HG03139 (cell line): ENCODE data around the gene BMF.
"Not testable (repeated sequence)": the region's sequence is repeated elsewhere in the genome, so short reads cannot be mapped to it uniquely, and the experiment has no call there.

Experiments used
- ATAC-seq: cut with Tn5 transposase; IDR thresholded peaks from one replicate; pipeline ENCODE4 v1.9.1; 2021; ENCODE audit not compliant: unreplicated experiment

The BMF gene, protein sequence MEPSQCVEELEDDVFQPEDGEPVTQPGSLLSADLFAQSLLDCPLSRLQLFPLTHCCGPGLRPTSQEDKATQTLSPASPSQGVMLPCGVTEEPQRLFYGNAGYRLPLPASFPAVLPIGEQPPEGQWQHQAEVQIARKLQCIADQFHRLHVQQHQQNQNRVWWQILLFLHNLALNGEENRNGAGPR

DNA sequence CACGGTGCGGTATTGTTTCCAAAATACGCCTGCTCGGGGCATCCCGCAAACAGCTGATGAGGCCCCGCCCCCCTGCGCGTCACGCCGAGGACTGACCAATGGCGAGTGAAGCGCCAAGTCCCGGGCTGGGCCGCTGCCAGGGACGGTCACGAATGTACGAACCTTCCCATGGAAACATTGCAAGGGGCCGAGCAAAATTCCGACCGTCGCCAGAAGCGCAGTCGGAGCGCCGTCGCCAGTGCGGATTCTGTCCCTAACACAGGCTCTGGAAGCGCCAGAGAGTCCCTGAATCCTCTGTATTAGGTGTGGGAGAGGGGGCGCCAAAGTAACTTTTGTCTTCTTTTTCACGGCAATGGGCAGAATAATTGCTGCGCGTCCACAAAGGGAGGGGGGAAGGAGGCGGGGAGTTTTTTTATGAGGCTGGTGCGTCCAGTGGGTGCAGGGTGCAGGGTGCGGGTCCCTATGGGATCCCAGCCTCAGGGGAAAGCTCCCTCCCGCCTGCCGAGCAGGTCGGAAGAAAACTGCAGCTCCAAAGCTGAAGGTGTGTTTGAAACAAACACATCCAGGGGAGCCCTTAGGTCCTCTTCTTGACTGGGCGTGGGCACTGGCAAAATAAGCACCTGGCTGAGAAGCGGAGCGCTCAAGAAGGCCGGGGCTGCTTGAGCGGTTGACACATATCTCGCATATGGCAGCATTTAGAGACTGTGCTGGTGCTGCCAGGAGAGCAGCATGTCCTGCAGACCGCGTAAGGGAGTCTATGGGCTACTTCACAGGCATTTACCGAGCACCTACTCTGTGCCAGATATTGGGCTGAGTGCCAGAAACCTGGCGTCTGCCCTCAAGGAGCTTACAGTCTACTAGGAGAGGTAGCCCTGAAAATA lies at the start of gene BMF:
BMF (minus strand) TSS at position 25 of the 881 bp plus-strand sequence. CDS start 2,793 bp downstream, outside the sequence.
- peak; percentile 50 for ATAC-seq

DNA sequence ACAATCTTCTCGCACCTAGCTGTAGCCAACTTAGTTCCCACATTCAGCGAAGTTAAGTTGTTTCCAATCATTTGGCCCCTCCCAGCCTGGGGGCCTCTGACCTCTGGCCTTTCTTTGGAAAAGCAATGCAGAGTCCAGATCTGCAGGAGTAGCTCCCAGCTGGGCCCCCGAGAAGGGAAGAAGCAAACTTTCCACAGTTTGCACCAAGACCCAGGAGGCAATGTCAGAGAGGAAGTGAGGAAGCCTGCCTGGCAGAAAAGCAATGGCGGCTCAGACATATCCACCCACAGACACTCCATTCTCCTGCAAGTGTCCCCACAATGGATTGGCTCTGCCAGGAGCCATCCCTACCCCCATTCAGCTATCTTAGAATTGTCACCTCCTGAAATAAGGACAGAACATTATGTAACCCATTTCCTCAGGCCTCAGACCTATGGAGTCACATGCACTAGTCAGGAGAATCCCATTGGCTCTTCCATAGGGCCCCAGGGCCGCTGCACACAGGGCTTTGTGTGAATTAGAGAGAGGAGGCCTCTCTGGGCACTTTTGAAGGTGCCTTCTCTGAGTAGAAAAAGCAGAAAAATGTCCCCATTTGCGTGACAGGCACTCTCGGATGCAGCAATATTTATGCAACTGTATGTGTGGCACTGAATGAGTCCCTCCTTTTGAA lies 49.2 kb upstream of the BMF start:
- no peak for ATAC-seq

DNA sequence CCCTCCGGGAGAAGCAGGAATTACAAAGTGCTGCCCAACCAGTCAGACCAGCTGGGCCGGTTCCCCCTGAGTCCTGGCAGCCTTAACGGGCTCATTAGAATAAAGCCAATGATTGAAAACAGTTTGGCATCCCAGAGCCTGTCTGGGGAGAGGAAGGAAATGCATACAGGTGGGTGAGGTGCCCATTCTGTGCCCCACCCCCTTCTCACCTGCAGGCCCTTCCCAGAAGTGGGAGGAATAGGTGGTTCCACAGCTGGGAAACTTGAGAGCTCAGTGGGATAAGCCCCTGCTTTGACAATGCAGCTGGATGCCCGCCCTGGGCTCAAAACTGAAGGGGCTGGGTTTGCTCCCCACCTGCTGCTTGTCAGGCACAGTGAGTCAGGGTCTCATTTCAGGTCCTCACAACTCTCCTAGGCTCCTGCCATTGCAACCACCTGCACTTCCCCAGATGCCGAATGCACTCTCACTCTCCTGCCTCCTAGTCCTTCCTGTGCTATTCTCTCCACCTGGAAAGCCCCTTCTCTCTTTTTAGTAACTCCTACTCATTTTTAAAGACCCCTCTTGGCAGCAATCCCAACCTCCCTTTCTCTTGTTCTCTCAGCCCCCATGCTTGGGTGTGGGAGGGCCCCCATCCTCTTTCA lies 46.7 kb upstream of the BMF start:
- no peak for ATAC-seq

DNA sequence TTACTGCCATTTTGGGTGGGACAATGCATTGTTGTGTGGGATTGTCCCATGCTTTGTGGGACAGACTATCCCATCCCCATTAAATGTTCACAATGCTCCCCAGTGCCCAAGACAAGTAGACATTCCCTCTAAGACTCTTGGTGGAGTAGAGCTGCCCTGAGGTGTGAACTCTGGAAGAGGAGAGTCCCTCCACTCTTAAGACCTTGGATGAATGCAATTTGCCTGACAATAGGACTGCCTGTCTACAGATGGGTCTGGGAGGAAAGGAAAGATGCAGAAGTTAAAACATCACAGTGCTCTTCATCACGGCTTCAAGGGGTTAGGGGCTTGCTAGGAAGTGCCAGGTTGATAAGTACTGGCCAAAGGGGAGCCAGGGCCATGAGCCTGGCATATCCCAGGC lies 46.1 kb upstream of the BMF start:
- ATAC-seq = not testable (repeated sequence)

DNA sequence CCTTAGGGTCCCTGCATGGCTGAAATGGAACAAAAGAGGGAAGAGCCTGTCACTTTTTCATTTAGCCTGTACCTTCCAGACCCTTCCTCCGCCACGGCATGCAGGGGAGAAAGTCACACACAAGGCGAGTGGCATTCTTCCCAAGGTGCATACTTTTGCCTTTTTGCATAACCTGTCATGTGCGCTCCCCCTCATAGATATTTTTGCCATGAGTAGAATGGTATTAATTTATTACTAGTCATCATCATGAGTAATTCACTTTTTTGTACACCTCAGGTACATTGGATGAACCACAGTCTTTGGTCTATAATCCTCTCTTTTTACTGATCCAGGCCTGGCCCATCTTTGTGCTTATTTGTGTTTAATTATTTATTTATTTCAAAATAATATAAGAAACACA lies 43.3 kb upstream of the BMF start:
- ATAC-seq = no peak

DNA sequence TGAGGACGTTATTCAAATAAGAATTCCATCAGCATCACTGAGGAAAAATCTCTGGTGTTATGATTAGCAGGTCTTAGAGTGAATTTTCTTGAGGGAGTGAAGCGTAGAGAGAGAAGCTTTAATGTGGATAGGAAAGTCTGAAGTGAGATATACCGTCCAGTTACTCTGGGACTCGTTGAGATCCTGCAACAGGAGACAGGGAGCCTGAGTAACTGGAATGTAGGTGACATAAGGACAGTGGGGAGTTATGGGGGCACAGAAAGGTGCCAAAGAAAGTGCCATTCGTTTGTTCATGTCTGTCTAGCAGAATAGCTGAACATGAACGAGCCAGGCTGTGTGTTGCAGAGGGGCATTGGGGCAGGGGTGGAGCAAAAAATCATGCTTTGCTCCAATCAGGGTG lies 42.8 kb upstream of the BMF start:
- no peak for ATAC-seq

DNA sequence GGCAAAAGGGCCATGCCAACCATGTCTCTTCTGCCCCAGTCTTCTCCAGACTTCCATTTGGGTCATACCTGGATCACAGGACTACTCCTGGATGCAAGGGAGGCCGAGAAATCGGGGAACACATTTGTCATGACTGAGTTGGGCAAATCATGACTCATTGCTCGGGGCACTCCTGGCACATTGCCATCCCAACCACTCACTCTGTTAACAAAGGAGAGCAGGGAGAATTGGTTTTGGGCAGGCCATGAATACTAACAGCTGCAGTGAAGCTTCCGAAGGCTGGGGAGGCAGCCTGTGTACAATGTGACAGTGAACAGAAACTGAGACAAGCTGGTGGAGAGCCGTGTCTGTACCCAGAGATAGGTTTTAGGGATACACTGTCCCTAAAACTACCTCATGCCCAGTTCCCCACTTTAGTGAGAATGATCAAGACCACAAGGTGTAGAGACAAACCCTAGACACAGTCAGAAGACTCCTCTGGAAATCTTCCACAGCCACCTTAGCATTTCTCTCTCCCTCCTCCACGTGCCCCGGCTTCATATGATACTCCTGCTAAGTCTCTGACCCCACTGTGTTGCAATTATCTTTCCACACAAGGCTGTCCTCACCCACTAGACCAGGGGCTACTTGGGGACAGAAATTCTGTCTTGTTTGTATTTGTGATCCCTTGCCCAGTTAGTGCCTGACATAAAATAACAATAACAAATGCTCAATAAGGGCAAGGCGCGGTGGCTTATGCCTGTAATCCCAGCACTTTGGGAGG lies 41.7 kb upstream of the BMF start:
- no peak for ATAC-seq

DNA sequence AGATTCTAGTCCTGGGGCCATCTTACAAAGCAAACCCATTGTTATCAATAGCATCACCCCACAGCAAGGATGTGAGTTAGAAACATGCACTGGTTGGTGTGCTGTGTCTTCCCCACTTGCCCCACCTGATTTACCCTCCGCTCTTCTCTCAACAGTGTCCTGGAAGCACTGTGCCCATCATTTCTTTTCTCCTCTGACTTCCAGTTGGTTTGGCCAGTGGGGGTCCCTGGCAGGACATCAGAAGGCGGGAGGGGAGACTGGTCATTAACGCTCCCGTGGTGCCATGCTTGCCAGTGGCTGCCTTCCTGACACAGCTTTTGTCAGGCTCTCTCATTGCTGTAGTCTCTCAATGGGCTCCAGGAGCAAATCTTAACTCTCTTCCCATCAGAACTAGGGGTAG lies 40.7 kb upstream of the BMF start:
- ATAC-seq = no peak

DNA sequence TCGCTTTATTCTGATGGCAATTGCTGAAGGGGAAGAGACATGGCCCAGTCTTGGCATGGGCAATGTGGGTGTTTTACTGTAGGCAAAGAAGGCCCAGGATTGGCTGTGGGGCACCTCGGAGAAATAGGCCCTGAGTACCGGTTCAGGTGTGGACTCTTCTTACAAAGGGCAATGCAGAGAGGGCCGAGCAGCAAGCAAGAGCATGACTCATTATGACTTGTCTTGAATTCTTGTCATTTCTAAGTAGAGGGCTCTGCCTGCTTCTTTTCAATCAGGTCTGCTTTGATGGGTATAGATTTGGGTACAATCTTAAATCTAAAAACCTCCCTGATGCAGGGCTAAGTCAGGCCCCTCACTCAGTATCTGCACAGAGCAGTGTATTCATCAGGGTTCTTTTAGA lies 37.4 kb upstream of the BMF start:
- no peak for ATAC-seq

DNA sequence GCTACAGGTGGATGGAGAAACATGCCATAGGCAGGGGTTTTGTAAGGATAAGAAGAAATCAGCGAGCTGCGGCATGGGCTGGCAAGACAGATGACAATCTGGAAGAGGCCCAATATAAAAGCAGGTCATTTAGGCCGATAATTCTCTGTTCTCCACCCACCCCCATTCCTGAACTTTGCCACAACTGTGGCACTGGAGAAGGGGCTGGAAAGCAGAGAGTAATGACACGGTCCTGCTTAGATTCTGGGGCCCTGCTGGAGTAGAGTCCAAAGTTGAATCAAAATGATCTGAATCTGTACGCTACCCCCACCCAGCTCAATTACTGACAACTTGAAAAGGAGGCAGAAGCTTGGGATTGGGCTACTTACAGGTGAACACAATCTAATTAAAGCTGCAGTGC lies 33.7 kb upstream of the BMF start:
- ATAC-seq = no peak

DNA sequence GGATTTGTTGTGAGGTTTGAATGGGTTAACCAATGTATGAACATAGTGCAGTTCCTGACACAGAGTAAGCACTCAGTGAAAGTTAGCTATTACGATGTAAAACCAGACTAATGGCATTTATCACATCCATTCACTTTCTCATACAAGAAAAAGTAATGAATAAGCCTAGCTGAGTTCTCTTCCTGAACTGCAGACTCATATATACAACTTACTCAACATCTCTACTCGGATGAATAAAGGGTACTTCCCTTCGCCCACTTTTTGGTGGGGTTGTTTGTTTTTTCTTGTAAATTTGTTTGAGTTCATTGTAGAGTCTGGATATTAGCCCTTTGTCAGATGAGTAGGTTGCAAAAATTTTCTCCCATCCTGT lies 29.5 kb upstream of the BMF start:
- ATAC-seq = not testable (repeated sequence)

DNA sequence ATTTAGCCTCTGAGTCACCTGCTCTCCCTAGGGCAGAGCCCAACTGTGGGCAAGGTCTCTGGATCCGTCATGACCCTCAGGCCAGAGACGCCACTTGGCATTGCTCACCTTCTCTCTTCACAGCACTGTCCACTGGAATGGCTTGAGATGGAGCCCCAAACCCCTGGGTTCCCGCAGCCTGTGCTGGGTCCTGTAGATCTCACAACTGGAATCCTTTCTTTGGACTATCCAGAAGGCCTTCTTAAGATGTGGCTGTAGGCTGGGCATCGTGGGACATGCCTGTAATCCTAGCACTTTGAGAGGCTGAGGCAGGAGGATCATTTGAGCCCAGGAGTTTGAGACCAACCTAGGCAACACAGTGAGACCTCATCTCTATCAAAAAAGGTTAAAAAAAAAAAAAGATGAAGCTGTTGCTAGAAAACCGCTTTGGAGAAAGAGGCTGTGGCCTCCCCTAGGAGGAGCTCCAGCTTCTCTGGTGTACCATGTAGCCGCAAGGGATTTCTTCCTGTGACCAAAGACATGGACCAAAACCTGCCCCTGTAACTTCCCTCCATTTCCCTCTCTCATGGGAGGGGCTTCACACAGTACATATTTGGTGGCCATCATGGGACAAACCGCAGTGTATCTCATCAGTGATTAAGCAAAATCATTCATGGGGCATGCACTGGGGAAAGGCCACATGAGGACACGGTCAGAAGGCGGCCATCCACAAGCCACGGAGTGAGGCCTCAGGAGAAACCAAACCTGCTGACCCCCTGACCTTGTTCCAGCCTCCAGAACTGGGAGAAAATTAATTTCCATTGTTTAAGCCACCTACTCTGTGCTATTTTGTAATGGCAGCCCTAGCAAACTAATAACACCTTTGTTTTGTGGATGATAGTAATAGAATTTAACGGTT lies 28.9 kb upstream of the BMF start:
- ATAC-seq = no peak

DNA sequence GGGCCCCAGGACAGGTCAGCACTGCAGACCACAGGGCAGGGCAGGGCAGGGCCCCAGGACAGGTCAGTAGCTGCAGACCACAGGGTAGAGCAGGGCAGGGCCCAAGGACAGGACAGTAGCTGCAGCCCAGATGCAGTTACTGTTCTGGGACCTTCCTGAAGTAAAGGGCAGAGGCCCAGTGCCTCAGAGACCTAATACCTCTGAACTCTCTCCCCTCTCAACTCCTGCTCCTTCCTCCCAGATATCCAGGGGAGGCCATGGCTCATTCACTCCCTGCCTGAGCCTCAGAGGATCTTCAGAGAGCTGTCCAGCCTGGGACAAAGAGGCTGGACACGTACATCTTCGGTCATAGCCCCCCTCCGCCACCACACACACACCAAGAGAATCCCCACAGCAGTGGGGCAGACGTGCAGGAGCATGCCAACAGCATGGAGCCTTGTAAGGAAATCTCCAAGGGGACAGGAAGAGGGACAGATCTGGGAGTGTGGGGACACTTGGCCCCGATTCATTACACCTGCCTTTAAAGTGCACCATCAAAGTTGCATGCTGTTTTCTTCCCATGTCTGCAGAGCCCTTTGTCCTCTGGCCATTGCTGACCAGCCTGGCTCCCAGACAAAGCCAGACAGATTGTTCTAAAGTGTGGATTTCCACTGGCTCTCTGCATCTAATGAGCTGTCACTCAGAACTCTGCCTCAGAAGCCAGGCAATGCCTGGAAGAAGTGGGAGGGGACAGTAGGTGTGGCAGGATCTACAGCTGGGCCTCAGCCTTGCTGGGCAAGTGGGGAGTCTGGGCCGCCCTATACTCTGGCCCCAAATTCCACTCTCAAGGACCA lies 28.0 kb upstream of the BMF start:
- ATAC-seq = no peak

DNA sequence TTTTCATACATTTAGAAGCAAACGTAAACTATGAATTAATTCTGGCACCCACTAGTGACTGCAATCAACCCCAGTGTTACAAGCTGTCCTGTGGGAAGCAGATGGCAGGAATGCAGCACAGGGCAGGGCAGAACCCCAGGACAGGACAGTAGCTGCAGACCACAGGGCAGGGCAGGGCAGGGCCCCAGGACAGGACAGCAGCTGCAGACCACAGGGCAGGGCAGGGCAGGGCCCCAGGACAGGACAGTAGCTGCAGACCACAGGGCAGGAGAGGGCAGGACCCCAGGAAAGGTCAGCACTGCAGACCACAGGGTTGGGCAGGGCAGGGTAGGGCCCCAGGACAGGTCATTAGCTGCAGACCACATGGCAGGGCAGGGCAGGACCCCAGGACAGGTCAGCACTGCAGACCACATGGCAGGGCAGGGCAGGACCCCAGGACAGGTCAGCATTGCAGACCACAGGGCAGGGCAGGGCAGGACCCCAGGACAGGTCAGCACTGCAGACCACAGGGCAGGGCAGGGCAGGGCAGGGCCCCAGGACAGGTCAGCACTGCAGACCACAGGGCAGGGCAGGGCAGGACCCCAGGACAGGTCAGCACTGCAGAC lies 27.3 kb upstream of the BMF start:
- not testable (repeated sequence) for ATAC-seq

DNA sequence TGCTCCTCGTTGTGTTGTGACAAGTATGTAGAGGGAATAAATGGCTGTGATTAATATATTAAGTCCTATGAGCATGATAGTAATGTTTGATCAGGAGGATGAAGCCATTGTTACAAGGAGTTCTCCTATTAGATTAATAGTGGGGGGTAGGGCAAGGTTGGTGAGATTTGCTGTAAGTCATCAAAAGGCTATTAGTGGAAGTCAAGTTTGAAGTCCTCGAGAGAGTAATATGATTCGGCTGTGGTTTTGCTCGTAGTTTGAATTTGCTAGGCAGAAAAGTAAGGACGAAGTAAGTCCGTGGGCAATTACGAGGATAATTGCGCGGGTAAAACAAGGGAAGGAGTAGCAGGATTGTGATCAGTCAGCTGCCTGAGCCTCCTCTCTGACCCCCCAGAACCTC lies 26.2 kb upstream of the BMF start:
- no peak for ATAC-seq

DNA sequence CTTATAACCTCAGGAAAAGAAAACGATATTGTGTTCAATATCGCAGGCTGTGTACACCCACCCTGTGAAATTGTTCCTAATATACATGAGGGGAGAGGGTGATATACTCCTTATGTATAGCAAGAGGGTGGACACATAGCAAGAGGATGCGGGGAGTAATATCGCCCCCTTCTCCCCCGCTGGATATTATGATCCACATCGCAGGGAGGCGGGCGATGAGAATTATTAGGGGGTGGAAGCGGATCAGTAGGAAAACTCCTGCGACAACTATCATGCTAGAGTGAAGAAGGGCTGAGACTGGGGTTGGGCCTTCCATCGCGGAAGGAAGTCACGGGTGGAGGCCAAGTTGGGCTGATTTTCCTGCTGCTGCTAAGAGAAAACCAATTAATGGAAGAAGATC lies 24.9 kb upstream of the BMF start:
- no peak for ATAC-seq

DNA sequence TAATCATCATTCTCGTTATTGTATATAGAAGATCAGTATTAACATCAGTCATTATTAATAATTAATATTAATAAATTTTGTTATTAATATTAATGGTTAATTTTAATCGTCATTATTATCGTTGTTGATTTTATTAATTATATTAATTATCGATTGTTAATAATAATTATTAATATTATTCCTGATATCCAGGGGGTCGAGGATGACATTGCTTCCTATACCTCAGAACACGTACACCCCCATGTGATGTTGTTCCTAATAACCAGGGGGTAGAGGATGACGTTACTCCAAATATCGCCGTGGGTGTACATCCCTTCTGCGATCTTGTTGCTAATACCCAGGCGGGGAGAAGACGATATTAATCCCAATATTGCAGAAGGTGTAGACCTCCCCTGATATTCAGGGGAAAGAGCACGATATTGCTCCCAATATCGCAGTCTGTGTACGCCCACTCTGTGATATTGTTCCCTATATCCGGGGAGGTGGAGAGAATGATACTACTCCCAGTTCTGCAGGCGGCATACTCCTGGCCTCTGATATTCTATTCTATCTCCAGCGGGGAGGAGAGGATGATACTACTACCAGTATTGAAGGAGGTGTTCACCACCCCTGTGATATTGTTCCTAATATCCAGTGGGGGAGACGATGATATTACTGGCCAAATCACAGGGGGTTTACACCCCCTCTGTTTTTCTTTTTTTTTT lies 22.3 kb upstream of the BMF start:
- no peak for ATAC-seq

DNA sequence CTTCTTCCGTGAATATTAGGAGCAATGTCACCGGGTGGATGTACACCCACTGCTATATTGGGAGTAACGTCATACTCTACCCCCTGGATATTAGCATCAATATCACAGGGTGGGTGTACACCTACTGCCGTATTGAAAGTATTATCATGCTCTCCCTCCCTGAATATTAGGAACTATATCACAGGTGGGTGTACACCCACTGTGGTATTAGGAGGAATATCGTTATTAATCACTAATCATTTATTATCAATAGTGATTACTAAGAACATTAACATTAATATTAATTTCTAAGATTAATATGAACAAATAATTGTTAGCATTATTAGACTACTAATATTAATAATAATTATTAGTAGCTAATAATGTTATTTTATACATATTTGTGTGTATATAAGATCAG lies 21.4 kb upstream of the BMF start:
- no peak for ATAC-seq
